Fibroblast of villous mesenchyme (primary cell): ENCODE data around the gene CEP112. TPM values are rescaled to one million over a fixed set of nuclear protein-coding genes. Genes with fewer than 3 reads are reported as not detected.

ENCODE experiments used
- DNase-seq: peaks from one replicate; pipeline ENCODE4 v3.0.0-alpha.2; 2010; ENCODE audit warnings: low read depth
- H3K4me3 ChIP-seq: 2 replicates; pipeline ENCODE4 v1.5.1; 2011; ENCODE audit warnings: low read depth, mild to moderate bottlenecking, low read length
- total RNA-seq: library from RNA; depleted of rRNA; stranded (reverse); fragments of >200 nt; gene quantifications from 2 replicates; pipeline ENCODE4 v1.2.3, GENCODE V29; 2012
- TF ChIP-seq, protein P1 (sequence below): IDR thresholded peaks from 2 replicates; pipeline ENCODE4 v1.5.1; 2012; ENCODE audit warnings: low read depth, mild to moderate bottlenecking, low read length; ENCODE audit not compliant: insufficient read depth

The CEP112 gene
- total RNA-seq, 1 donor, result 10.8 TPM

DNA sequence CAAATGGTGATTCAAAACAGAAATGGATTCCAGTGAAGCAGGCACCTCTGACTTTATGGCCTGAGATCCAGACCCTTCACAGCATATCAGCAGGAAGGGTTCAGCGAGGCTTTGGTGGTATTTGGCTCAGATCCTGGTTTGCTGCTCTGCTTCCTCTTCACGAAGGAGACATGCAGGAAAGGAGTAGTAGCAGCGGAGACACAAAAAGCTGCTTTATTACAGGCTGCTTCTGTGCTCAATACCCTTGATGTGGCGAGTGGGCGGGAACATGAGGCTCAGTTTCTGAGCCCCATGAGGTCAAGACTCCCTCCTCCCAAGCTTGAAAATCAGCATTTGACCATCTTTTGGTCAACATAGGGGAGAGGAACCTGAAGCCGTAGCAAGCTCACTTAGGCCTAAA, 417.1 kb downstream of the CEP112 start:
- H3K4me3 ChIP-seq, result no peak overlapping the region
- TF ChIP-seq, protein P1, sequence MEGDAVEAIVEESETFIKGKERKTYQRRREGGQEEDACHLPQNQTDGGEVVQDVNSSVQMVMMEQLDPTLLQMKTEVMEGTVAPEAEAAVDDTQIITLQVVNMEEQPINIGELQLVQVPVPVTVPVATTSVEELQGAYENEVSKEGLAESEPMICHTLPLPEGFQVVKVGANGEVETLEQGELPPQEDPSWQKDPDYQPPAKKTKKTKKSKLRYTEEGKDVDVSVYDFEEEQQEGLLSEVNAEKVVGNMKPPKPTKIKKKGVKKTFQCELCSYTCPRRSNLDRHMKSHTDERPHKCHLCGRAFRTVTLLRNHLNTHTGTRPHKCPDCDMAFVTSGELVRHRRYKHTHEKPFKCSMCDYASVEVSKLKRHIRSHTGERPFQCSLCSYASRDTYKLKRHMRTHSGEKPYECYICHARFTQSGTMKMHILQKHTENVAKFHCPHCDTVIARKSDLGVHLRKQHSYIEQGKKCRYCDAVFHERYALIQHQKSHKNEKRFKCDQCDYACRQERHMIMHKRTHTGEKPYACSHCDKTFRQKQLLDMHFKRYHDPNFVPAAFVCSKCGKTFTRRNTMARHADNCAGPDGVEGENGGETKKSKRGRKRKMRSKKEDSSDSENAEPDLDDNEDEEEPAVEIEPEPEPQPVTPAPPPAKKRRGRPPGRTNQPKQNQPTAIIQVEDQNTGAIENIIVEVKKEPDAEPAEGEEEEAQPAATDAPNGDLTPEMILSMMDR, result no peak
- DNase-seq, result peak; percentile 49

- TF ChIP-seq, protein P1, result no peak
- DNase-seq, result no peak
- H3K4me3 ChIP-seq, result no peak overlapping the region
Measured at GRCh38 chr17:65772989-65773388, 418.9 kb downstream of the CEP112 start.

- no peak for DNase-seq
- H3K4me3 ChIP-seq, result no peak overlapping the region
- TF ChIP-seq, protein P1, result no peak
Measured at GRCh38 chr17:65771704-65772103, 420.2 kb downstream of the CEP112 start.

- DNase-seq, result no peak
- TF ChIP-seq, protein P1, result no peak
Measured at GRCh38 chr17:65763786-65764185, 428.1 kb downstream of the CEP112 start.

DNA sequence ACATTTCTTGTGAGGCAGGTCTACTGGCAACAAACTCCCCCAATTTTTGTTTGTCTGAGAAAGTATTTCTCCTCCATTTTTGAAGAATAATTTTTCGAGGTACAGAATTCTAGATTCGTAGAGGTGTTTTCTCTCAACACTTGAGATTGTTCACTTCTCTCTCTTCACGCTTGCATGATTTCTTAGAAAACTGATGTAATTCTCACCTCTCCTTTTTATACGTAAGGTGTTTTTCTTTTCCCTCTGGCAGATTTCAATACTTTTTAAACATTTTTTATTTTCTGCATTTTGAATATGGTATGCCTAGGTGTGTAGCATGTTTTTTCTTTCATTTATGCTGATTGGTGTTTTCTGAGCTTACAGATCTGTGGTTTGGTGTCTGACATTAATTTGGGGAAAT, 429.0 kb downstream of the CEP112 start:
- TF ChIP-seq, protein P1, result no peak
- no peak overlapping the region for H3K4me3 ChIP-seq
- DNase-seq, result no peak

More at GRCh38 chr17:65763786-65764185, 428.1 kb downstream of the CEP112 start:
- no peak overlapping the region for H3K4me3 ChIP-seq

DNA sequence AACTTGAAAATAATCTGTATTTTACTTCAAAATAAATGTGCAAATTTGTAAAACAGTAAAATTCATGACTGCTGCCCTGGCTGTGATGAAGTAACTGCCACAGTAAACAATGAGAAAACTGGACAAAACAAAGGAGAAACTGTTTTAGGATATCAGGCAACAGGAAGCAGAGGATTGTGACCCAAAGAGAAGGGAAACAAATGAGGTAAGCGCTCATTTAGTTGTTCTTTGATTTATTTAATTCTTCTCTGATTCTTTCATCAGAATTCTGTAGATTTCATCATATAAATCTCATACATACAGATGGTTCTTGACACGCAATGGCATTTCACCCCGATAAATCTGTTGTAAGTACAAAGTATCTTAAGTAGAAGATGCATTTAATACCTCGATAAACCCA, 432.4 kb downstream of the CEP112 start:
- TF ChIP-seq, protein P1, result no peak
- no peak overlapping the region for H3K4me3 ChIP-seq
- DNase-seq, result no peak

- no peak overlapping the region for H3K4me3 ChIP-seq
- no peak for DNase-seq
- TF ChIP-seq, protein P1, result no peak
Measured at GRCh38 chr17:65756760-65757159, 435.2 kb downstream of the CEP112 start.
